Measurements from ENCODE around the gene CCSER1.

DNA sequence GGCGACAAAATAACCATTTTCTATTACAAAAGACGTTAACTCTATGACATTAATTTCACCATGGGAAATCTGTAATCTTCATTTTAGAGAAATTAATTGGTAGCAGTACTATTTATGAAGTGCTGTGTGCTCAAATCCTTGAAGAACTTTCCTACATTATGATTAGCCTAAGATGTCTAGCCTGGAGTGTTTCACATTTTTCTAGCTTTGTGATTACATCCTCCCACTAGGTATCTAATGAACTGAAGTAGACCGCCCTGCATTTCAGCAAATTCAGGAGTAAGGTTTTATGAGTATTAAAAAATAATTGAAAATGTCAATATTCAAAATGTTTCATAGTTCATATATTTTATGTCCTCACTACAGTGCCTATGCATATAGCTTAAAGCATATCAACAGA is 713.1 kb downstream of the CCSER1 start:
- no peak for TF ChIP-seq POLR2A (IDR thresholded peaks at IDR 0.05; ENCODE audit: low read depth, low read length)
- TF ChIP-seq TAF1 (IDR thresholded peaks at IDR 0.05; ENCODE audit: borderline replicate concordance, low read depth, low read length), result no peak
